Lower leg skin (tissue), 3 donors: ENCODE measurements around the gene PRICKLE4.

Experiments used
- POLR2A ChIP-seq, 2 donors: fragments of 450-650 bp; IDR thresholded peaks; one replicate each; pipeline ENCODE4 v1.6.1; 2016 to 2017; ENCODE audit warnings: antibody characterized with exemption in 2 of 2, mild to moderate bottlenecking in 1 of 2, moderate library complexity in 1 of 2
- TF ChIP-seq, protein P1 (sequence below), 3 donors: fragments of 450-650 bp; IDR thresholded peaks; one replicate each; pipeline ENCODE4 v1.5.1; 2016; ENCODE audit warnings: antibody characterized with exemption in 3 of 3, mild to moderate bottlenecking in 3 of 3, moderate library complexity in 2 of 3

DNA sequence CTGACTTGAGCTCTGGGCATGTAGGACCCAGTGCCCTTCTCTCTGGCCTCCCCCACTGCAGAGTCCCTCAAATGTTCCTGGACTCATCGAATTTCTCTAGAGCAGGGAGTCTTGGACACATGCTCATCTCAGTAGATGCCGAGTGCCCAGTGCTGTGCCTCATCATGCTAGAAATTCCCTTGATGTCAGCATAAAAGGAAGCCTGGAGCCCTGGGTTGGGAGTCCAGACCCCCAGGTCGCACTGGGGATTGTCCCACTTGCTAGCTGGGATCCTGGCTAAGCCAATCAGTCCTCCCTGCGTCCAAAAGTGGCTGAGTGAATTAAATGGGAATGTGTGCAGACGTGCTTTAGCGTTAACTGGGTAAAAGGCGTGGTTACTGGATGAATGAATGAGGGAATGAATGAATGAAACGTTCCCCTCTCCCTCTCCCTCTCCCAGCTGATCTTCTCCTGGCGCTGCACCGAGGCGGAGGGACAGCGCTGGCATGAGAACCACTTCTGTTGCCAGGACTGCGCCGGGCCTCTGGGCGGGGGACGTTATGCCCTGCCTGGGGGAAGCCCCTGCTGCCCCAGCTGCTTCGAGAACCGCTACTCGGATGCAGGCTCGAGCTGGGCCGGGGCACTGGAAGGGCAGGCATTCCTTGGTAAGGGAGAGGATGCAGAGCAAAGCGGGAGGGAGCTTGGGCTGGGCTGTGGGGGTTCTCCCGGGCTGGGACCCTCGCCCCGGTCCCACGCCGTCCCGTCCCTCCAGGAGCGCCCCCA, 5.3 kb downstream of the PRICKLE4 start:
- TF ChIP-seq, protein P1, sequence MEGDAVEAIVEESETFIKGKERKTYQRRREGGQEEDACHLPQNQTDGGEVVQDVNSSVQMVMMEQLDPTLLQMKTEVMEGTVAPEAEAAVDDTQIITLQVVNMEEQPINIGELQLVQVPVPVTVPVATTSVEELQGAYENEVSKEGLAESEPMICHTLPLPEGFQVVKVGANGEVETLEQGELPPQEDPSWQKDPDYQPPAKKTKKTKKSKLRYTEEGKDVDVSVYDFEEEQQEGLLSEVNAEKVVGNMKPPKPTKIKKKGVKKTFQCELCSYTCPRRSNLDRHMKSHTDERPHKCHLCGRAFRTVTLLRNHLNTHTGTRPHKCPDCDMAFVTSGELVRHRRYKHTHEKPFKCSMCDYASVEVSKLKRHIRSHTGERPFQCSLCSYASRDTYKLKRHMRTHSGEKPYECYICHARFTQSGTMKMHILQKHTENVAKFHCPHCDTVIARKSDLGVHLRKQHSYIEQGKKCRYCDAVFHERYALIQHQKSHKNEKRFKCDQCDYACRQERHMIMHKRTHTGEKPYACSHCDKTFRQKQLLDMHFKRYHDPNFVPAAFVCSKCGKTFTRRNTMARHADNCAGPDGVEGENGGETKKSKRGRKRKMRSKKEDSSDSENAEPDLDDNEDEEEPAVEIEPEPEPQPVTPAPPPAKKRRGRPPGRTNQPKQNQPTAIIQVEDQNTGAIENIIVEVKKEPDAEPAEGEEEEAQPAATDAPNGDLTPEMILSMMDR (IDR thresholded peaks at IDR 0.05) = no peak
- TF ChIP-seq POLR2A (IDR thresholded peaks at IDR 0.05) = no peak
